Suprapubic skin (tissue), 4 donors: ENCODE results near the gene TTC21A. TPM values are rescaled to one million over a fixed set of nuclear protein-coding genes. Genes with fewer than 3 reads are reported as not detected.

Source experiments
- DNase-seq, 2 donors: peaks; one replicate each; pipeline ENCODE4 v3.0.0-alpha.2; 2019; ENCODE audit warnings: low spot score in 2 of 2
- H3K27ac ChIP-seq: fragments of 200-600 bp; sonication (generic); one replicate; pipeline ENCODE4 v1.5.1; 2019
- H3K27me3 ChIP-seq: fragments of 200-600 bp; sonication (generic); one replicate; pipeline ENCODE4 v1.5.1; 2019
- H3K36me3 ChIP-seq: fragments of 200-600 bp; sonication (generic); one replicate; pipeline ENCODE4 v1.5.1; 2019
- H3K4me1 ChIP-seq: fragments of 200-600 bp; sonication (generic); one replicate; pipeline ENCODE4 v1.5.1; 2019
- H3K4me3 ChIP-seq: fragments of 200-600 bp; sonication (generic); one replicate; pipeline ENCODE4 v1.5.1; 2019; ENCODE audit warnings: mild to moderate bottlenecking
- H3K9me3 ChIP-seq: fragments of 200-600 bp; sonication (generic); one replicate; pipeline ENCODE4 v1.5.1; 2019
- CTCF ChIP-seq, 2 donors: fragments of 200-600 bp in 1 of 2; fragments of 450-650 bp in 1 of 2; sonication (generic) in 1 of 2; IDR thresholded peaks; one replicate each; pipeline ENCODE4 v1.5.1; 2016 to 2019; ENCODE audit warnings: antibody characterized with exemption in 2 of 2, mild to moderate bottlenecking in 1 of 2, moderate library complexity in 1 of 2
- EP300 ChIP-seq: sonication (generic); formaldehyde crosslinking; IDR thresholded peaks from one replicate; pipeline ENCODE4 v1.6.1; 2017; ENCODE audit warnings: antibody characterized with exemption
- POLR2A ChIP-seq, 2 donors: fragments of 450-650 bp; IDR thresholded peaks; one replicate each; pipeline ENCODE4 v1.6.1; 2017; ENCODE audit warnings: antibody characterized with exemption in 2 of 2, mild to moderate bottlenecking in 2 of 2, moderate library complexity in 2 of 2
- POLR2AphosphoS5 ChIP-seq, 3 donors: sonication (generic); formaldehyde crosslinking; IDR thresholded peaks; one replicate each; pipeline ENCODE4 v1.6.1; 2017; ENCODE audit warnings: antibody characterized with exemption in 3 of 3
- WGBS: methylation state at CpG from one replicate; pipeline ENCODE4 v1.1.5; 2018; 5-methylcytosine and 5-hydroxymethylcytosine counted together
- total RNA-seq, 4 donors: library from RNA; depleted of rRNA; stranded (reverse); fragments of >200 nt; gene quantifications; one replicate each; pipeline ENCODE4 v1.1.0, GENCODE V29; 2016

TTC21A gene
- total RNA-seq, 4 donors from 2014 or later, result 1.2 to 11.0 (median 4.7) TPM

- Histone ChIP-seq H3K4me3 (no peak overlapping the region), H3K36me3 (peaks cover 11% of the 10 kb centered on the region), H3K27me3 (no peaks in the 10 kb centered on the region), H3K9me3 (no peaks in the 10 kb centered on the region), H3K4me1 (peaks cover 12% of the 10 kb centered on the region), H3K27ac (no peak overlapping the region)
- DNase-seq, result no peak
- 91% methylated on average over 6 of the region's 7 CpGs for WGBS
- TF ChIP-seq POLR2AphosphoS5 (IDR thresholded peaks at IDR 0.05) (no peak), EP300 (no peak), POLR2A (IDR thresholded peaks at IDR 0.05) (no peak), CTCF (IDR thresholded peaks at IDR 0.05) (no peak)
Measured at GRCh38 chr3:39128951-39129350, 21.5 kb downstream of the TTC21A start.

GRCh38 chr3:39130026-39130425, 22.5 kb downstream of the TTC21A start:
- no peak for TF ChIP-seq EP300
- no peak for TF ChIP-seq POLR2A (IDR thresholded peaks at IDR 0.05)
- no peak for TF ChIP-seq POLR2AphosphoS5 (IDR thresholded peaks at IDR 0.05)
- no peak for TF ChIP-seq CTCF (IDR thresholded peaks at IDR 0.05)
- Histone ChIP-seq H3K9me3 (no peaks in the 10 kb centered on the region), H3K4me1 (peaks cover 12% of the 10 kb centered on the region), H3K4me3 (no peak overlapping the region), H3K27ac (no peak overlapping the region), H3K27me3 (no peaks in the 10 kb centered on the region), H3K36me3 (peaks cover 12% of the 10 kb centered on the region)
- WGBS, result 97% methylated on average over 2 of the region's 6 CpGs
- DNase-seq, result no peak

- H3K27ac ChIP-seq, result no peak overlapping the region
- DNase-seq, result no peak
- WGBS, result 87% methylated on average over 3 of the region's 3 CpGs
- no peaks in the 10 kb centered on the region for H3K27me3 ChIP-seq
- H3K4me1 ChIP-seq, result peaks cover 12% of the 10 kb centered on the region
- peaks cover 12% of the 10 kb centered on the region for H3K36me3 ChIP-seq
- TF ChIP-seq POLR2AphosphoS5 (IDR thresholded peaks at IDR 0.05) (no peak), POLR2A (IDR thresholded peaks at IDR 0.05) (no peak), EP300 (no peak), CTCF (IDR thresholded peaks at IDR 0.05) (no peak)
- H3K4me3 ChIP-seq, result no peak overlapping the region
- no peaks in the 10 kb centered on the region for H3K9me3 ChIP-seq
Measured at GRCh38 chr3:39130693-39131265, 23.3 kb downstream of the TTC21A start.

DNA sequence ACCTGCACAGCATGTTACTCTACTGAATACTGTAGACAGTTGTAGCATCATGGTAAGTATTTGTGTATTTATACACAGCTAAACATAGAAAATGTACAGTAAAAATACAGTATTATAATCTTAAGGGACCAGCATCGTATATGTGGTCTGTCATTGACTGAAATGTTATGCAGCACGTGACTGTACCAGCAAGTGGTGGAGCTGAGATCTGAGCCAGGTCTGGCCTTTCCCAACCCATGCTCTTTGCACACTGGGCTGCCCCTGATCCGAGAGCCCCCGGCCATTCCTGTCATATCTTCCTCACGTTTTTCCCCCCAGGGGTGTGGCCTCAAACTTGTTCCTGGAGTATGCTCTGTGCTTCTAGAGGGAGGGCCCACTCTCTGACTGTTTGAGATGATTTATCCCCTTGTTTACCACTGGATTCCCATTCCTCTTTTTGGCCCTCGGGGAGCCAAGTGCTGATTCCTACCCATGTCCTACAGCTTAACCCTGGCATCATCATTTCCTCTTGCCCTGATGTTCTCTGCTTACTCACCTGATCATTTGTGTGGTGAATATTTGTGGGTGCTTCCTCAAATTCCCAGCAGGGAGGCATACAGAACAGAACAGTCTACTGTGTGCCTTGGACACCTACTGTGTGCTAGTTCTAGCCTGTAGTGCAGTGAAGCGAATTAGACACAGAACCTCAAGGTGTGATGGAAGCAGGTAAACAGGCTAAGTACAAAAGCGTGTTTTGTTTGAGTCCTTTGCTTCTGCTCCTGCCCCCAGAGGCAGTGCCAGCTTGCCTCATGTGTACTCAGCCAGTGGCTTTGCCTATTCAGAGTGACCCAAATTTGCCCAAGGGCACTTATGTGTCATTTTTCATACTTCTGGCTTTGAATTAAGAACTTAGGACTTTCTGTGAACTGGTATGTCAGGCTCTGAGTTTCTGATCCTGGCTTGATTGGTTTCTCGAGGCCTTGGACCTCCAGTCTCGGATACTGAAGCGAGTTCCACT, 24.9 kb downstream of the TTC21A start:
- TF ChIP-seq CTCF (IDR thresholded peaks at IDR 0.05) (no peak), EP300 (no peak), POLR2A (IDR thresholded peaks at IDR 0.05) (no peak), POLR2AphosphoS5 (IDR thresholded peaks at IDR 0.05) (no peak)
- H3K9me3 ChIP-seq, result no peaks in the 10 kb centered on the region
- no peak overlapping the region for H3K27ac ChIP-seq
- no peaks in the 10 kb centered on the region for H3K27me3 ChIP-seq
- no peak for DNase-seq
- peaks cover 9% of the 10 kb centered on the region for H3K4me1 ChIP-seq
- H3K4me3 ChIP-seq, result no peak overlapping the region
- 70% methylated on average over 11 of the region's 11 CpGs for WGBS
- peaks cover 19% of the 10 kb centered on the region for H3K36me3 ChIP-seq

DNA sequence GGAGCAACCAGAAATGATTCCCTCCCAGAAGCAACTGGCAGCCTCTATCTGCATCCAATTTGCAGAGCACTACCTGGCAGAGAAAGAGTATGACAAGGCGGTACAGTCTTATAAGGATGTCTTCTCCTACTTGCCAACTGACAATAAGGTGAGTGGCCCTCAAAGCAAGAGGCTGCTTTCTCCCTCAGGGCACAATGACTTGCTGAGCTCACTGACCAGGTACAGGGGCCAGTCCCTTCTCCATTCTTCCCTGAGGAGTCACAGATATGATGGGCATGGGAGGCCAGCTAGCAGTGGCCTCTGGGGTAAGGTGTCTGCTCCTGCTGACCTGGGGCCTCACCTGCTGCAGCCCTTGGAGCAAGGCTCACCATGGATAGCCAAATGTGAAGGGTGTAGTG, 25.6 kb downstream of the TTC21A start:
- H3K27me3 ChIP-seq, result no peaks in the 10 kb centered on the region
- peaks cover 9% of the 10 kb centered on the region for H3K4me1 ChIP-seq
- no peak overlapping the region for H3K27ac ChIP-seq
- H3K9me3 ChIP-seq, result no peaks in the 10 kb centered on the region
- H3K4me3 ChIP-seq, result no peak overlapping the region
- TF ChIP-seq CTCF (IDR thresholded peaks at IDR 0.05), result no peak
- TF ChIP-seq POLR2A (IDR thresholded peaks at IDR 0.05), result no peak
- TF ChIP-seq EP300, result no peak
- no peak for TF ChIP-seq POLR2AphosphoS5 (IDR thresholded peaks at IDR 0.05)
- no peak for DNase-seq
- WGBS, result no CpG with 5 or more reads among the region's 1 CpG
- peaks cover 25% of the 10 kb centered on the region for H3K36me3 ChIP-seq
